ENCODE results near the gene DNAJC10. TPM values are rescaled to one million over a fixed set of nuclear protein-coding genes. Genes with fewer than 3 reads are reported as not detected.

The DNAJC10 gene, protein sequence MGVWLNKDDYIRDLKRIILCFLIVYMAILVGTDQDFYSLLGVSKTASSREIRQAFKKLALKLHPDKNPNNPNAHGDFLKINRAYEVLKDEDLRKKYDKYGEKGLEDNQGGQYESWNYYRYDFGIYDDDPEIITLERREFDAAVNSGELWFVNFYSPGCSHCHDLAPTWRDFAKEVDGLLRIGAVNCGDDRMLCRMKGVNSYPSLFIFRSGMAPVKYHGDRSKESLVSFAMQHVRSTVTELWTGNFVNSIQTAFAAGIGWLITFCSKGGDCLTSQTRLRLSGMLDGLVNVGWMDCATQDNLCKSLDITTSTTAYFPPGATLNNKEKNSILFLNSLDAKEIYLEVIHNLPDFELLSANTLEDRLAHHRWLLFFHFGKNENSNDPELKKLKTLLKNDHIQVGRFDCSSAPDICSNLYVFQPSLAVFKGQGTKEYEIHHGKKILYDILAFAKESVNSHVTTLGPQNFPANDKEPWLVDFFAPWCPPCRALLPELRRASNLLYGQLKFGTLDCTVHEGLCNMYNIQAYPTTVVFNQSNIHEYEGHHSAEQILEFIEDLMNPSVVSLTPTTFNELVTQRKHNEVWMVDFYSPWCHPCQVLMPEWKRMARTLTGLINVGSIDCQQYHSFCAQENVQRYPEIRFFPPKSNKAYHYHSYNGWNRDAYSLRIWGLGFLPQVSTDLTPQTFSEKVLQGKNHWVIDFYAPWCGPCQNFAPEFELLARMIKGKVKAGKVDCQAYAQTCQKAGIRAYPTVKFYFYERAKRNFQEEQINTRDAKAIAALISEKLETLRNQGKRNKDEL
- total RNA-seq (2022; extraction: Qiagen RNA extraction) = 53.0 to 79.5 TPM (median 73.2 TPM) in 5 replicates

DNA sequence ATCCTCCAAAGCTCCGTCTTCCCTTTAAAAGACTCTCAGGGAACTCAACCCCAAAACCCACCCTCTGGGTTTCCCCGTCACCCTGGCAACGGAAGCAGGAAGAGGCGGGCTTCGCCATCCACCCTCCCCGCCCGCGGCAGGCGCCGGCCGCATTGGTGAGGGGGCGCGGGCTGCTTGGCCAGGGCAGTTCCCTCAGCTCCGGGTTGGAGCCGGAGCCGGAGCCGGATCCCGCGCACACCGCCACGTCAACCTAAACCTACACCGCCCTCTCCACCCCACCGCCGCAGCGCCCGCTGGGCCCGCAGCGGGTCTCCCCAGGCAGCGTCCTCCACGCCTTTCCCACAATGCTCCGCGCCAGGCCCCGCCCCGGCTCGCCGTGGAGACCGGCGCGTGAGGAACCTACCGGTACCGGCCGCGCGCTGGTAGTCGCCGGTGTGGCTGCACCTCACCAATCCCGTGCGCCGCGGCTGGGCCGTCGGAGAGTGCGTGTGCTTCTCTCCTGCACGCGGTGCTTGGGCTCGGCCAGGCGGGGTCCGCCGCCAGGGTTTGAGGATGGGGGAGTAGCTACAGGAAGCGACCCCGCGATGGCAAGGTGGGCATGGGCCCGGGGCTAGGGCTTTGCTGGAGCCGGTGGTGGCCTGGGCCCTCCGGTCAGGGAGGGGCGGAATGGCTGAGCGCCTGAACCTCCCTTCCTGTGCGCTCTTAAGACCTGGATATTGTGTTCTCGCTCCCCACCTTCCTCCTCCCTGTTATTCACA, at the start of gene DNAJC10:
TSS of gene DNAJC10 (plus strand) at position 366 of the 758 bp plus-strand sequence. CDS start 1,830 bp downstream, outside the sequence.

Other genes with a start within 250 kb of the DNAJC10 start
- 0.07 to 0.16 TPM (median 0.12 TPM) in 5 replicates for gene FRZB, start 150.4 kb downstream of the DNAJC10 start, total RNA-seq (2022; extraction: Qiagen RNA extraction)